ENCODE measurements around the gene SPECC1. TPM values are rescaled to one million over a fixed set of nuclear protein-coding genes. Genes with fewer than 3 reads are reported as not detected.

The SPECC1 gene
- total and polyA plus RNA-seq, 2 of the 4 experiments (the other 2 are of a cell fraction), result 16.9 to 26.2 TPM

DNA sequence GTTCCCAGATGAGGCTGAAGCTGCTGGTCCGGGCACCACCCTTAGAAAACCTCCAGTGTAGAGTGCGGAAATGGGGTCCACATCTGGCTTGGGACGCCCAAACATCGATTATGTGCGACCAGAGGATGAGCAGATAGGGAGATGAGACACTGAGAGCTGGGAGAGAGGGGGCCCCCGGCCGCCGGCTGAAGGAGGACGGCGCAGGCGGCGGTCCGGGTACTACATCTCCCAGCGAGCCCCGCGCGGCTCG lies 182 bp upstream of the SPECC1 start:
- H4K20me1 ChIP-seq (ENCODE audit: insufficient read depth, low read length), result no peaks in the 10 kb centered on the region
- H3K27me3 ChIP-seq (ENCODE audit: control insufficient read depth, insufficient read depth, low read length), result peaks cover 36% of the 10 kb centered on the region
- BruUV-seq (replicated peaks), result no TSS peak
- peak overlapping the region; percentile 39; the same call in 1 of the 2 replicates for H4K91ac ChIP-seq (ENCODE audit: insufficient read depth, low read depth, low read length)
- no peak for DNase-seq
- H3K9ac ChIP-seq (ENCODE audit: low read depth, low read length), result peak overlapping the region; percentile 31
- H3K18ac ChIP-seq (ENCODE audit: low read depth, low read length), result no peak overlapping the region
- peak overlapping the region in 1 of 2 experiments; percentile 80; a peak in 1 of 4 replicates for H4K8ac ChIP-seq (ENCODE audit: low read depth in 2 of 2, low read length in 2 of 2)
- peak overlapping the region; percentile 88; the same call in 1 of the 2 replicates for H3K14ac ChIP-seq (replicated peaks; ENCODE audit: low read depth, low read length)
- H3K56ac ChIP-seq (ENCODE audit: extremely low read depth, insufficient read depth, low read length), result 0 out of 2 replicates have a peak overlapping the region, but pooled peaks have one; percentile 20
- 0% methylated on average over 6 of the region's 18 CpGs; no CpG with 5 or more reads in 1 of the 2 experiments for WGBS, 2 experiments (ENCODE audit: extremely low coverage in 2 of 2, insufficient read length in 1 of 2)
- no peak overlapping the region for H2BK5ac ChIP-seq (ENCODE audit: low read depth, low read length, poor library complexity, severe bottlenecking)
- peak overlapping the region; percentile 60; the same call in 1 of the 2 replicates for H3K4ac ChIP-seq (ENCODE audit: low read depth, low read length)
- H3K9me3 ChIP-seq (ENCODE audit: control insufficient read depth, insufficient read depth, low read length), result no peaks in the 10 kb centered on the region
- 0 out of 3 replicates have a peak overlapping the region, but pooled peaks have one; percentile 28 for H2BK15ac ChIP-seq (ENCODE audit: low read depth, low read length)
- POLR2A ChIA-PET (ENCODE audit: unreplicated experiment), result interaction anchor here (0.7 kb wide), 1 partner anchor 57 kb away, joined by 3 read pairs; no protein-coding TSS in a partner anchor
- dilution Hi-C loops (cut with HindIII; ENCODE audit: low sequenced_read_pairs, unreplicated experiment), result no loop called here
- in situ Hi-C loops (cut with MboI; ENCODE audit: low sequenced_read_pairs), result no loop called here
- H3K27ac ChIP-seq (ENCODE audit: insufficient read depth, low read length), result no peak overlapping the region
- TF ChIP-seq MAZ (IDR thresholded peaks at IDR 0.05; ENCODE audit: borderline replicate concordance, low read depth, low read length), result 0 out of 2 replicates have a peak, but pooled peaks have one; percentile 14
- TF ChIP-seq CEBPB (IDR thresholded peaks at IDR 0.05; ENCODE audit: low read depth, low read length), result no peak
- TF ChIP-seq, protein P1, sequence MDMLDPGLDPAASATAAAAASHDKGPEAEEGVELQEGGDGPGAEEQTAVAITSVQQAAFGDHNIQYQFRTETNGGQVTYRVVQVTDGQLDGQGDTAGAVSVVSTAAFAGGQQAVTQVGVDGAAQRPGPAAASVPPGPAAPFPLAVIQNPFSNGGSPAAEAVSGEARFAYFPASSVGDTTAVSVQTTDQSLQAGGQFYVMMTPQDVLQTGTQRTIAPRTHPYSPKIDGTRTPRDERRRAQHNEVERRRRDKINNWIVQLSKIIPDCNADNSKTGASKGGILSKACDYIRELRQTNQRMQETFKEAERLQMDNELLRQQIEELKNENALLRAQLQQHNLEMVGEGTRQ (IDR thresholded peaks at IDR 0.05; ENCODE audit: low read depth, low read length), result no peak
- no peaks in the 10 kb centered on the region for H3K4me1 ChIP-seq (ENCODE audit: control insufficient read depth, insufficient read depth, low read length)
- no peak overlapping the region; the same call in 1 of the 2 replicates for H2BK20ac ChIP-seq (ENCODE audit: low read depth, low read length)
- no peak overlapping the region for H2AK5ac ChIP-seq (ENCODE audit: low read depth, low read length)
- H2AK9ac ChIP-seq (replicated peaks; ENCODE audit: low read depth, low read length, poor library complexity), result peak overlapping the region; percentile 66
- H2BK120ac ChIP-seq (ENCODE audit: low read depth, low read length), result peak overlapping the region; percentile 44; the same call in 1 of the 2 replicates
- intact Hi-C loops (cut with micrococcal nuclease), result loop anchor here (5.0 kb wide), 1 partner anchor 93 kb away; no protein-coding TSS in a partner anchor
- H3K79me1 ChIP-seq (ENCODE audit: low read depth in 1 of 2, low read length in 2 of 2), result no peaks in the 10 kb centered on the region
- peak; percentile 48; the same call in 1 of the 2 replicates for ATAC-seq (ENCODE audit: low read depth)
- no peak overlapping the region for H4K5ac ChIP-seq (ENCODE audit: low read depth, low read length)
- CTCF ChIA-PET, result interaction anchor here (0.7 to 1.2 kb wide), 9 partner anchors 13 to 214 kb away, joined by 3 to 7 read pairs (median 4); partner anchors contain the start of gene ULK2
- peak overlapping the region; percentile 100 for H2AFZ ChIP-seq (replicated peaks; ENCODE audit: low read length, poor library complexity)
- H3K23ac ChIP-seq (ENCODE audit: low read depth, low read length), result 0 out of 2 replicates have a peak overlapping the region, but pooled peaks have one; percentile 31
- H3K9me1 ChIP-seq (ENCODE audit: insufficient read depth, low read length), result no peaks in the 10 kb centered on the region
- peak overlapping the region; percentile 92 for H3K4me2 ChIP-seq (ENCODE audit: low read depth, low read length)
- no peaks in the 10 kb centered on the region for H3K36me3 ChIP-seq (ENCODE audit: control insufficient read depth, insufficient read depth, low read length)
- peak overlapping the region; percentile 51 for H3K4me3 ChIP-seq (ENCODE audit: insufficient read depth, low read depth, low read length)

Measured in IMR-90 (cell line).